ENCODE results near the gene LAMB2.

DNA sequence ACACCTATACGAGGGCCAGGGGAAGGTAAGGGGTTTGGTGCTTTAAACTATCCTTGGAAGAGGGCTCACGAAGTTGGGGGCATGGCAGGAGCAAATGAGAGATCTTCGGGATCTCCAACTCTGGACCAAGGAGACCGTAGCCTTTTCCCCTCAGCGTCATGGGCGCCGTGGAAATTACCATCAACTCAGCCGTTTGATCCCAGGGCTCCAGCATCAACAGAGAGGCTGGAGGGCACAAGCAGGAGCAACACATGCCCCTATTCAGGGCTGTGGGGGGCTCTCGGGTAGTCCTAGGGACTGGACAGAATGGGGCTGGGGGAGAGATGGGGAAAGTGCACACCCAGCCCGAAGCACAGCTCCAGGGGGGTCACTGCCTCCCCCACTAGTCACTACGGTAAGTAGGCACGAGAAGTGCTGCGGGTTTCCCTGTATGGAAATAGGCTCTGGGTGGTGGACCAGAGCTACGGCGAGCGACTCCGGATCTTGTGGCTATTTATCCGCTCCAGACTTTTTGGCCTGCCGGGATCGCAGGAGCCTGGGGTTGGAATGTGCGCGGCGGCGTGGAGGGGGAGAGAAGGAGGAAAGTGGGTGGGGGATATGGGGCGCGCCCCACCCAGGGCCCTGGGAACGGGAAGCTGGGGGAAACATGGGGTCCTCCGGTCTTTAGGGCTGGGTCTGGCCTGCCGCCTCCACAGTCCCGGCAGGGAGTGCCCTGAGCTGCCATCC is 539 bp upstream of the LAMB2 start:
- TF ChIP-seq, protein P1, sequence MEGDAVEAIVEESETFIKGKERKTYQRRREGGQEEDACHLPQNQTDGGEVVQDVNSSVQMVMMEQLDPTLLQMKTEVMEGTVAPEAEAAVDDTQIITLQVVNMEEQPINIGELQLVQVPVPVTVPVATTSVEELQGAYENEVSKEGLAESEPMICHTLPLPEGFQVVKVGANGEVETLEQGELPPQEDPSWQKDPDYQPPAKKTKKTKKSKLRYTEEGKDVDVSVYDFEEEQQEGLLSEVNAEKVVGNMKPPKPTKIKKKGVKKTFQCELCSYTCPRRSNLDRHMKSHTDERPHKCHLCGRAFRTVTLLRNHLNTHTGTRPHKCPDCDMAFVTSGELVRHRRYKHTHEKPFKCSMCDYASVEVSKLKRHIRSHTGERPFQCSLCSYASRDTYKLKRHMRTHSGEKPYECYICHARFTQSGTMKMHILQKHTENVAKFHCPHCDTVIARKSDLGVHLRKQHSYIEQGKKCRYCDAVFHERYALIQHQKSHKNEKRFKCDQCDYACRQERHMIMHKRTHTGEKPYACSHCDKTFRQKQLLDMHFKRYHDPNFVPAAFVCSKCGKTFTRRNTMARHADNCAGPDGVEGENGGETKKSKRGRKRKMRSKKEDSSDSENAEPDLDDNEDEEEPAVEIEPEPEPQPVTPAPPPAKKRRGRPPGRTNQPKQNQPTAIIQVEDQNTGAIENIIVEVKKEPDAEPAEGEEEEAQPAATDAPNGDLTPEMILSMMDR (IDR thresholded peaks at IDR 0.05 in 2 of 3, conservative IDR thresholded peaks at IDR 0.05 in 1 of 3; ENCODE audit: control insufficient read depth in 2 of 3, extremely low read depth in 1 of 3, insufficient read depth in 1 of 3, low read depth in 3 of 3, low read length in 3 of 3): no peak
- TF ChIP-seq RAD21 (IDR thresholded peaks at IDR 0.05; ENCODE audit: insufficient read depth, low read depth, low read length): no peak
- no peak for TF ChIP-seq MEF2A (IDR thresholded peaks at IDR 0.05; ENCODE audit: insufficient read depth, low read depth, low read length)
